GM12874 (cell line): ENCODE results near the gene DLGAP1.

ENCODE experiments used
- TF ChIP-seq, protein P1 (sequence below): IDR thresholded peaks from 2 replicates; pipeline ENCODE4 v1.5.1; 2011; ENCODE audit warnings: low read depth, mild to moderate bottlenecking, control low read depth, low read length, moderate library complexity; ENCODE audit not compliant: insufficient read depth

Gene DLGAP1

DNA sequence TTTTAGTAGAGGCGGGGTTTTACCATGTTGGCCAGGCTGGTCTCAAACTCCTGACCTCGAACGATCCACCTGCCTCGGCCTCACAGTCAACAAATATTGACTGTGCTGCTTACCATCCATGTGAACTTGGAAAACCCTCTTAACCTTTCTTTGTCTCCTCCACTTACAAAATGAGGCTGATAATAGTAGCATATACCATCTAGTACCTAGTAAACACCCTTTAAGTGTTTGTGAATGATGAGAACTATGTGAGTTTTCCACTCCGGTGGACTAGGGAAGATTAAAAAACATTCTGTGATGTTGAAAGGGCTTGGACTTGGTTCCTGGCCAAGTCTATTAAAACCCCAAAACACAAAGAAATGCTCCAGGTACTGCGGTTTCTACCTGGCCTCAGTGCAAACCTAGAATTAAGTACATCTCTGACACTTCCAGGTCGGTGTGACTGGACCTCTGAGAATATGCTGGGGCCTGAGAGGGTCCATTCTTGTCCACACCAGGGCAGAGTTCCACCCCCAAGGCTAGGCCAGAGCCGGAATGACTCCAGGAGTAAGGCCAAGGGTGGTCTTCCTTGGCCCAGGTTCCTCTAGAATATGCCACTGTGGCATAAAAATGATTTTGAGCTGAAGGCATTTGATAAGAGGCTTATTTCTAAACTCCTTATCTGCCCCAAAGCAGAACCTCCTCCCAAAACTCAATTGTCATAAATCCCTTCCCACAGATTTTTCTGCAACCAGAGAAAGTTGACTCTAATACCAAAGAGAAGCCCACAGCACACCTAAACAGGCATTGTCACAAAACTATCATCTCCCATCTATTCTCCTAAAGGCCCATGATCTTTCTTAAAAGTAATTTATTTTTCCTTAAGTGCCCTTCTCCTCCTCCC is 787.6 kb downstream of the DLGAP1 start:
- TF ChIP-seq, protein P1, sequence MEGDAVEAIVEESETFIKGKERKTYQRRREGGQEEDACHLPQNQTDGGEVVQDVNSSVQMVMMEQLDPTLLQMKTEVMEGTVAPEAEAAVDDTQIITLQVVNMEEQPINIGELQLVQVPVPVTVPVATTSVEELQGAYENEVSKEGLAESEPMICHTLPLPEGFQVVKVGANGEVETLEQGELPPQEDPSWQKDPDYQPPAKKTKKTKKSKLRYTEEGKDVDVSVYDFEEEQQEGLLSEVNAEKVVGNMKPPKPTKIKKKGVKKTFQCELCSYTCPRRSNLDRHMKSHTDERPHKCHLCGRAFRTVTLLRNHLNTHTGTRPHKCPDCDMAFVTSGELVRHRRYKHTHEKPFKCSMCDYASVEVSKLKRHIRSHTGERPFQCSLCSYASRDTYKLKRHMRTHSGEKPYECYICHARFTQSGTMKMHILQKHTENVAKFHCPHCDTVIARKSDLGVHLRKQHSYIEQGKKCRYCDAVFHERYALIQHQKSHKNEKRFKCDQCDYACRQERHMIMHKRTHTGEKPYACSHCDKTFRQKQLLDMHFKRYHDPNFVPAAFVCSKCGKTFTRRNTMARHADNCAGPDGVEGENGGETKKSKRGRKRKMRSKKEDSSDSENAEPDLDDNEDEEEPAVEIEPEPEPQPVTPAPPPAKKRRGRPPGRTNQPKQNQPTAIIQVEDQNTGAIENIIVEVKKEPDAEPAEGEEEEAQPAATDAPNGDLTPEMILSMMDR = no peak

DNA sequence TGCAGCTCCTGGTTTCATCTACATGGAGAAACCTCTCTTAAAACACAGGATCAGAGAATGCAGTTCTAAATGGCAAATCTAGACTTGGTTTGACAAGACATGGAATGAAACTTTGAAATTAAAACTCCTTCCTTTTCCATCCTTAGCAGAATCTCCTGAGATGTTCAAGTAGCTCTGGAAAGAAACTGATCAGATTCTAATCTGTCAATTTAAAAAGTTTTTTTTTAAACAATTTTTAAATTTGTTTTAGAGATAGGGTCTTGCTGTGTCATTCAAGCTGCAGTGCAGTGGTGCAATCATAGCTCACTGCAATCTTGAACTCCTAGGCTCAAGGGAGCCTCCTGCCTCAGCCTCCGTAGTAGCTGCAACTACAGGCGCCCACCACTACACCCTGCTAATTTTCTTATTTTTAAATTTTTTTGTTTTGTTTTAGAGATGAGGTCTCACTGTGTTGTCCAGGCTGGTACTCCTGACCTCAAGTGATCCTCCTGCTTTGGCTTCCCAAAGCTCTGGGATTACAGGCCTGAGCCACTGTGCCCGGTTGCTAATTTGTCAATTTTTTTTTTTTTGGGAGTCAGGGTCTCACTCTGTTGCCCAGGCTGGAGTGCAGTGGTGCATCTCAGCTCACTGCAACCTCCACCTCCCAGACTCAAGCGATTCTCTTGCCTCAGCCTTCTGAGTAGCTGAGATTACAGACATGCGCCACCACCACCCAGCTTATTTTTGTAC is 788.4 kb downstream of the DLGAP1 start:
- TF ChIP-seq, protein P1 = no peak

DNA sequence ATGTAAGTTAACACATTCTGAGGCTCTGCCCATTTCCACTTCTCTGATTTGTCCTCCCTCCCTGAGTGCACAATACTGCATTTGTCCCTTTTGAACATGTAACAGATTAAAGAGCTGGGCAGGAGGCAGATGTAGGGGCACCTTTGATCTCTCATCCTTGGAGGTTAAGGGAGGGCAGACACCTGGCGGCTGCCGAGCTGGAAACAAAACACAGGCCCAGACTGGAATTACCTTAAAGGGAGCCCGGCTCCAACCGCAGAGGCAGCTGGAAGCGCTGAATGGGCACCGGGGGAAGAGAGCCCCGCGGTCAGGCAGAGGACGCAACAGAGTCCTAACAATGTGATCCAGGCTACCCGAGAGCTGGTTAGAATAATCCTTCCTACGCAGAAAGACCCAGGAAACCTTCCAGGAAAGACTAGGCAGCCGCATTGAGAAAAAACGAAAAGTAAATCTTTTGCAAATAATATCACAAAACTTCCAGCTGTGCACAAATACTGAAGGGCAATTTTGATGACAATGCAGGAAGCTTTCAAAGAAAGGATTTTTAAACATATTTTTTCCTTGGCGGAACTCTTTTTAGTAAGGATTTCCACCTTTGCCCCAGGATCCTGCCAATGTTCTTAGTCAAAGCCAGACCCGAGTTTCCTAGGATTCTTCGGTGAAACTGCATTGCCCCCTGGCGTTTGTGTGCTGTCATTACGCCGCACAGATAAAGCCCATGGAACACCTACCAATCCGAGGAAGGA is 789.2 kb downstream of the DLGAP1 start:
- TF ChIP-seq, protein P1 = peak; percentile 84

DNA sequence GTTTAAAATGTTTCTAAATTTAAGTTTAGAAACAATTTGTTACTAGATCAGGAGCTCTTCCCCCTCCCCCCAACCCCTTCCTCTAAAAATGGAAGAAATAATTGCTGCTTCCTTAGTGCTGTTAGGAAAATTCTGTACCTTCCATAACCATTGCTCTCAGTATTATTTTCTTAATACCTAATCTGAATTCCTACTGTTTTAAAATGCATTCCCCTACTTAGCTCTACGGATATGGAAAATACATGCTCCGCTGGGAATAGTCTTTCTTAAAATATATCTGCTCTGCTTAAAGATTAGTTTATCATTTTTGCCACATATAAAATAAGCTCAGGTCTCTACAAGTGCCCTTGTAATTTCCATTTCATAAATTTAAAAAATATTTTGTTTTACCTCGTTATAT is 789.9 kb downstream of the DLGAP1 start:
- TF ChIP-seq, protein P1 = no peak

DNA sequence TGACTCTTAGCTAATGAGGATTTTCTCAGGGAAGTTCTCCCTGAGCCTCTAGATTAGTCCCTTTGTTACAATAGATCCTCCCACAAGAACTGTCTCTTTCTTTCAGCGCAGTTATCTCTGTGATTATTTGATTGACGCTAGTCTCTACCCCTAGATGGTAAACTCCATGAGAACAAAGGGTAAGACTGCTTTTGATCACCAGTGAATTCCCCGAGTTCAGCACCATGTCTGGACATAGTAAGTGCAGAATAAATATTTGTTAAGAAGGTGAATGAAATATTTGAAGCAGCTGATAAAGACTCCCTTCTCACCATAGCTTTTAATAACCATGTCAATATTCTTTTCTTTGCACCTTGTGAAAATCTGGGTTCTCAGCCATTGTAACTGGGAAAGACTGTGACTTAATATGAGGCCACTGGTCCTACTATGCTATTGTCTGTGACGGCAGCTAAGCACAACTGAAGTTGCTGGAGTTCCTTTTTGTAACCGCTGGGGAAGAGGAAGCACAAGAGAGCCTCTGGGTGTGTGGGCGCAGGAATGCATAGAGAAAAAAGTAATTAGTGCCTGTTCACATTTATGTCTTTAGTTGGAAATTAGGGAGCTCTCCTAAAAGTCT is 790.4 kb downstream of the DLGAP1 start:
- TF ChIP-seq, protein P1 = no peak

DNA sequence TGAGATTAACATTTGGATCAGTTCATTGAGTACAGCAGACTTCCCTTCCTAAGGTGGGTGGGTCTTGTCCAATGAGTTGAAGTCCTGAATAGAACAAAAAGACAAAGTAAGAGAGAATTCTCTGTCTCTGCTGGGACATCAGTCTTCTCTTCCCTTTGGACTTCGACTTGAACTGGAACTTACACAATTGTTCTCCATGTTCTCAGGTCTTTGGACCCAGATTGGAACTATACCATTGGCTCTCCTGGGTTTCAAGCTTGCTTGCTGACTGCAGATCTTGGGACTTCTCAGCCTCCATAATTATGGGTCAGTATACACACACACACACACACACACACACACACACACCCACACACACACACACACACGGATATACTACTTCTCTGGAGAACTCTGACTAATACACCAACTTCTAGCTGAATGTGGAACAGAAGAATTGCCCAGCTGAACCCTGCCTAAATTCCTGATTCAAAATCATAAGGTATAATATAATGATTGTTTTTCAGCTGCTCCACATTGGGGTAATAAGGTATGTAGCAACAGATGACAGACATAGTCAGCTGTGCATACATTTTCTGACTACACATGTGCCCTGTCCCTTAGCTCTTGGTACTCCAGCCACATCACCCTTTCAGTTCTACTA is 791.1 kb downstream of the DLGAP1 start:
- TF ChIP-seq, protein P1 = no peak
